HFF-Myc (cell line): ENCODE measurements around the gene IRS1.

ENCODE experiments used
- DNase-seq: peaks from one replicate; pipeline ENCODE4 v3.0.0-alpha.2; 2011; ENCODE audit warnings: low read depth; ENCODE audit errors: extremely low read depth
- H3K4me3 ChIP-seq: replicated peaks from 2 replicates; pipeline ENCODE4 v1.5.1; 2011; ENCODE audit warnings: low read depth, mild to moderate bottlenecking, control low read depth, low read length
- TF ChIP-seq, protein P1 (sequence below): IDR thresholded peaks from 2 replicates; pipeline ENCODE4 v1.5.1; 2012; ENCODE audit warnings: mild to moderate bottlenecking, low read depth, low read length, control low read depth; ENCODE audit errors: missing control alignments

IRS1 gene

GRCh38 chr2:226746196-226746800 is 53.3 kb downstream of the IRS1 start:
- no peak for DNase-seq
- TF ChIP-seq, protein P1, sequence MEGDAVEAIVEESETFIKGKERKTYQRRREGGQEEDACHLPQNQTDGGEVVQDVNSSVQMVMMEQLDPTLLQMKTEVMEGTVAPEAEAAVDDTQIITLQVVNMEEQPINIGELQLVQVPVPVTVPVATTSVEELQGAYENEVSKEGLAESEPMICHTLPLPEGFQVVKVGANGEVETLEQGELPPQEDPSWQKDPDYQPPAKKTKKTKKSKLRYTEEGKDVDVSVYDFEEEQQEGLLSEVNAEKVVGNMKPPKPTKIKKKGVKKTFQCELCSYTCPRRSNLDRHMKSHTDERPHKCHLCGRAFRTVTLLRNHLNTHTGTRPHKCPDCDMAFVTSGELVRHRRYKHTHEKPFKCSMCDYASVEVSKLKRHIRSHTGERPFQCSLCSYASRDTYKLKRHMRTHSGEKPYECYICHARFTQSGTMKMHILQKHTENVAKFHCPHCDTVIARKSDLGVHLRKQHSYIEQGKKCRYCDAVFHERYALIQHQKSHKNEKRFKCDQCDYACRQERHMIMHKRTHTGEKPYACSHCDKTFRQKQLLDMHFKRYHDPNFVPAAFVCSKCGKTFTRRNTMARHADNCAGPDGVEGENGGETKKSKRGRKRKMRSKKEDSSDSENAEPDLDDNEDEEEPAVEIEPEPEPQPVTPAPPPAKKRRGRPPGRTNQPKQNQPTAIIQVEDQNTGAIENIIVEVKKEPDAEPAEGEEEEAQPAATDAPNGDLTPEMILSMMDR, result no peak
- no peak overlapping the region for H3K4me3 ChIP-seq

GRCh38 chr2:226743915-226744314 is 55.7 kb downstream of the IRS1 start:
- DNase-seq, result no peak
- H3K4me3 ChIP-seq, result no peak overlapping the region
- TF ChIP-seq, protein P1, result no peak

DNA sequence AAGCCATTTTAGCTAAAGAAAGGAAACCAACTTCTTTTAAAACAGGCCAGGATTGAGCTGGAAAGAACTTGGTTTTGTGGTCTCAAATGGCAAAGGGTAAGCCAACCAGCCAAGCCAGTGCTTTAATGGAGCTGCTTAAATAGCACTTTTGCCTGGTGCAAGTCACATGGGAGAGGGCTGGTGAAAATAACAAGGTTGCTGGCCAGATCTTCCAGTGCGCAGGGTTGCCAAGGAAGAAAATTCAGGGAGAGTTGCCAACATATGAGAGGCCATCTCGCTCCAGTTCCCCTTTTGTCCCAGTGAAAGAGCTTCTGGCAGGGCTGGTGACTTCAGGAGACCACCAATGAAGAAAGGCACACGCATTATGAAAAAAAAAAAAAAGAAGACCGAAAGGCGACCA is 57.3 kb downstream of the IRS1 start:
- TF ChIP-seq, protein P1, result no peak
- no peak for DNase-seq
- no peak overlapping the region for H3K4me3 ChIP-seq

DNA sequence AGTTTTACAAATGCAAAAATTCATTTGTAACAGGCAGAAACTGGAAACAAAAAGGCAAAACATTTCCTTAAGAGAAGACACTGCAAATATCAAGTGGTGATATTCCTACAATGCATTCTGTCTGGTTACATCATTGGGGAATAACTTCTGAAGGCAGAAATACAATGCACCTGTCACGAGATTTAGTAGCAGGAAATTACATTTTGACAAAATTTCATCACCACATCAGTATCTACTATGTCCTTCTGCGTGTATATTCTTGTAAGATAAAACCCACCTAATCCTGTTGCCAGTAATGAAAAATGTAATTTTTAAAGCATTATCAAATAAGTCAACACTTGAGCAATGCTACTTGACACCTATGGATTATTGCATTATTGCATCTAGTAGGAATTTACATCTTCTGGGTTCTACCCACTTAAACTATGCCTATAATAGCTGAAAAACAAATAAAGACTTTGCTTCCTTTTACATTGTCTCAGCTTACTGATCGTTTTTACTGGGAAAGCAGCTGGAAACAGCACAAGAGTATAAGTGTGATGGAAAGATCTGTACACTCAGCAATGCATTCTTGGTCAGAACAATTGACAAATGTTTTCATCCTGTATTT is 59.5 kb downstream of the IRS1 start:
- DNase-seq, result no peak
- TF ChIP-seq, protein P1, result no peak
- no peak overlapping the region for H3K4me3 ChIP-seq

DNA sequence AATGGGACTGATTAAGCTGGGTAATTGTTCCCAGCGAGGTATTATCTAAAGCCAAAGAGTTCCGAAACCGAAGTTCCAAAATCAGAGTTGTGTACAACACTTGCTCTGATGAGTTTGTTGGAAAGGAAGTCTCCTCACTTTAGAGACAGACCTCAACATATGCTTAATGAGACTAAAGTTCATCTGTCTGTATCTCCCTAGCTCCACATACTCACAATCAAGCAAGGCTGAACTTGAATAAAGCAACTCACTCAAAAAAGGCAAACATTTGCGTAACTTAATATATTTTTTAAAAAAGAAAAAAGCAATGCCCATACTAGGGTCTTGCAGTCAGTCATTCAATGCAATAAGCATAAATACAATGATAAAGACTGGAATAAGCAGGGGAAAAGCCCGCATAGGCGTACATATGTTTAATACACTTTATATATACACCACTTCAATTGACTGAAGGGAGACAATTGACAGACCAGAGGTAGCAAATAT is 60.0 kb downstream of the IRS1 start:
- DNase-seq, result no peak
- H3K4me3 ChIP-seq, result no peak overlapping the region
- TF ChIP-seq, protein P1, result no peak

- no peak overlapping the region for H3K4me3 ChIP-seq
- TF ChIP-seq, protein P1, result no peak
- no peak for DNase-seq
Observed at GRCh38 chr2:226738821-226739544, 60.6 kb downstream of the IRS1 start.
